ENCODE data around the gene MRFAP1L1.

GRCh38 chr4:6684656-6685055, 25.0 kb downstream of the MRFAP1L1 start:
- TF ChIP-seq CTCF (IDR thresholded peaks at IDR 0.05; ENCODE audit: low read depth, low read length, missing input control), result no peak
- no peak for TF ChIP-seq YY1 (IDR thresholded peaks at IDR 0.05)
- no peak for TF ChIP-seq MAX (IDR thresholded peaks at IDR 0.05)
- TF ChIP-seq FOXA1 (IDR thresholded peaks at IDR 0.05), result no peak
- no peak for TF ChIP-seq REST (IDR thresholded peaks at IDR 0.05)
- TF ChIP-seq RAD21 (IDR thresholded peaks at IDR 0.05), result no peak
- no peak for TF ChIP-seq ATF3 (IDR thresholded peaks at IDR 0.05)
- TF ChIP-seq RXRA (IDR thresholded peaks at IDR 0.05), result no peak
- no peak for TF ChIP-seq EGR1 (IDR thresholded peaks at IDR 0.05; ENCODE audit: low read depth in 2 of 2)
- no peak for TF ChIP-seq GABPA (IDR thresholded peaks at IDR 0.05 in 1 of 2, conservative IDR thresholded peaks at IDR 0.05 in 1 of 2)
- TF ChIP-seq ZBTB33 (IDR thresholded peaks at IDR 0.05), result no peak
- no peak for TF ChIP-seq HNF4A (conservative IDR thresholded peaks at IDR 0.05)
